ENCODE results near the gene FAM90A26.
"Not testable (repeated sequence)": the region's sequence is repeated elsewhere in the genome, so short reads cannot be mapped to it uniquely, and the experiment has no call there.

The FAM90A26 gene

GRCh38 chr4:9169791-9170459 lies at the start of gene FAM90A26:
Gene FAM90A26 (plus strand): TSS chr4:9170409. CDS start chr4:9173173, 2,764 bp downstream.
- not testable (repeated sequence) for DNase-seq (ENCODE audit: low read depth)

GRCh38 chr4:9122711-9123110 lies 47.5 kb upstream of the FAM90A26 start:
- DNase-seq (ENCODE audit: low read depth) = not testable (repeated sequence)

GRCh38 chr4:9123572-9124007 lies 46.6 kb upstream of the FAM90A26 start:
- DNase-seq (ENCODE audit: low read depth) = not testable (repeated sequence)

GRCh38 chr4:9125601-9126161 lies 44.5 kb upstream of the FAM90A26 start:
- not testable (repeated sequence) for DNase-seq (ENCODE audit: low read depth)

GRCh38 chr4:9131420-9131819 lies 38.8 kb upstream of the FAM90A26 start:
- peak; percentile 34 for DNase-seq (ENCODE audit: low read depth)

GRCh38 chr4:9132849-9133248 lies 37.4 kb upstream of the FAM90A26 start:
- DNase-seq (ENCODE audit: low read depth) = not testable (repeated sequence)

GRCh38 chr4:9134011-9134410 lies 36.2 kb upstream of the FAM90A26 start:
- not testable (repeated sequence) for DNase-seq (ENCODE audit: low read depth)

GRCh38 chr4:9134556-9134955 lies 35.7 kb upstream of the FAM90A26 start:
- not testable (repeated sequence) for DNase-seq (ENCODE audit: low read depth)

- not testable (repeated sequence) for DNase-seq (ENCODE audit: low read depth)
These were observed 29.2 kb upstream of the FAM90A26 start for GRCh38 chr4:9141050-9141449.

GRCh38 chr4:9142786-9143185 lies 27.4 kb upstream of the FAM90A26 start:
- DNase-seq (ENCODE audit: low read depth) = not testable (repeated sequence)

GRCh38 chr4:9143421-9144080 lies 26.7 kb upstream of the FAM90A26 start:
- no peak for DNase-seq (ENCODE audit: low read depth)

- no peak for DNase-seq (ENCODE audit: low read depth)
These were observed 23.2 kb upstream of the FAM90A26 start for GRCh38 chr4:9146967-9147366.

GRCh38 chr4:9147368-9147767 lies 22.8 kb upstream of the FAM90A26 start:
- not testable (repeated sequence) for DNase-seq (ENCODE audit: low read depth)

GRCh38 chr4:9148611-9149409 lies 21.4 kb upstream of the FAM90A26 start:
- not testable (repeated sequence) for DNase-seq (ENCODE audit: low read depth)

- not testable (repeated sequence) for DNase-seq (ENCODE audit: low read depth)
These were observed 18.4 kb upstream of the FAM90A26 start for GRCh38 chr4:9151809-9152179.

- peak; percentile 91 for DNase-seq (ENCODE audit: low read depth)
These were observed 17.8 kb upstream of the FAM90A26 start for GRCh38 chr4:9152180-9153007.

GRCh38 chr4:9153008-9153570 lies 17.1 kb upstream of the FAM90A26 start:
- peak; percentile 97 for DNase-seq (ENCODE audit: low read depth)

GRCh38 chr4:9153571-9154157 lies 16.5 kb upstream of the FAM90A26 start:
- DNase-seq (ENCODE audit: low read depth) = peak; percentile 51

- not testable (repeated sequence) for DNase-seq (ENCODE audit: low read depth)
These were observed 14.9 kb upstream of the FAM90A26 start for GRCh38 chr4:9155101-9155886.

GRCh38 chr4:9158392-9158791 lies 11.8 kb upstream of the FAM90A26 start:
- DNase-seq (ENCODE audit: low read depth) = not testable (repeated sequence)
